GM18873 (cell line): ENCODE measurements around the gene GNL1.

Experiments
- ATAC-seq: cut with Tn5 transposase; IDR thresholded peaks from one replicate; pipeline ENCODE4 v1.9.1; 2021; ENCODE audit warnings: mild to moderate bottlenecking, moderate library complexity, moderate number of reproducible peaks; ENCODE audit not compliant: unreplicated experiment, low FRiP score

Gene GNL1

GRCh38 chr6:30570740-30571074, 14.4 kb upstream of the GNL1 start:
- peak; percentile 17 for ATAC-seq

- ATAC-seq = no peak
Observed at GRCh38 chr6:30570263-30570662, 14.0 kb upstream of the GNL1 start.

DNA sequence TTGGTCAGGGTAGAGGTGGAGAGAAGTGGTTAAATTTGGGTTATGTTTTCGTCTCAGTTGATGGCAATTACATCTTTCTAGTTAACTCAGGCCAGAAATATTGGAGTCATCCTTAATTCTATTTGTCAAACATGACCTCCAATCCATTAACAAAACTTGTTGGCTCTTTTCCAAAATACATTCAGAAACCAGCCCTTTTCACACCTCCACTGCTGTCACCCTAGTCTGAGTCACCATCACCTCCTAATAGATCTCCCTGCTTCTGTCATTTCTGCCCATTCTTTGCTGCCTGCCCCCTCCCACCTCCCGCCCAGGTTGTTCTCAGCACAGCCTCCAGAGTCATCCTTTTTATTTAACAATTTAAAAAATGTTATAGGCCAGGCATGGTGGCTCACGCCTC, 12.0 kb upstream of the GNL1 start:
- no peak for ATAC-seq

DNA sequence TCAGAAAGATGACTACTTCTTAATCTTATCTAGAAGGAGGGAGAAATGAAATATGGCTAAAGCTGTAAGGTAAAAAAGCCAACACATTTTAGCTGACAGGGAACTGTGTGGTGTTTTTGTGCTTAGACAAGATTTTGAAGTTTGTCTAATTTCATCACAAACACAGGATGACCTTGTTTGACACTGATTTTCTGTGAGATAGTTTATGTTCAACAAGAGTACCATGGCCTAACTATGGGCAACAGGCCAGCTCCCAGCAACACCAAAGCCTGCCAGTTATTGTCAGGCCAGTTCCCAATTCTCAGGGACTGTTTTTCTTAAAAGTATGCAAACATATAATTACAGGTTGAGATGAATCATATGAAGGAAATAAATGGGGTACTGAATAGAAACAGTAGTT, 9.5 kb upstream of the GNL1 start:
- ATAC-seq = no peak

DNA sequence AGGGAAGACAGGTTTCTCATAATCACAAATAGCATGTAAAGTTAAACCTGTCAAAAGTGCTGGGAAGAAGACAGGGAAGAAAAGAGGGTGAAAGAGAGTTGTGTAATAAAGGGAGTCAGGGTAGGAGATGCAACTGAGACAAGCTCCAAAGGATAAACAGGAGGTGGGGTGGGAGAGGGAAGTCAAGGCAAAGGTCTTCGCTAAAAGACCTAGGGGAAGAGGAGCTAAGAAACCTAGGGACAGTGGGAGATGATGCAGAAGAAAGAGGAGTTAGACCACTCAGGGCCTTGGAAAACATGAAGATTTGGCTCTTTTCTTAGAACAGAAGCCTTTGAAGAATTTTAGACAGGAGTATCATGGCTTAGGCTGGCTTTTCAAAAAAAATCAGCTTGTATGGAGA, 7.8 kb upstream of the GNL1 start:
- no peak for ATAC-seq

DNA sequence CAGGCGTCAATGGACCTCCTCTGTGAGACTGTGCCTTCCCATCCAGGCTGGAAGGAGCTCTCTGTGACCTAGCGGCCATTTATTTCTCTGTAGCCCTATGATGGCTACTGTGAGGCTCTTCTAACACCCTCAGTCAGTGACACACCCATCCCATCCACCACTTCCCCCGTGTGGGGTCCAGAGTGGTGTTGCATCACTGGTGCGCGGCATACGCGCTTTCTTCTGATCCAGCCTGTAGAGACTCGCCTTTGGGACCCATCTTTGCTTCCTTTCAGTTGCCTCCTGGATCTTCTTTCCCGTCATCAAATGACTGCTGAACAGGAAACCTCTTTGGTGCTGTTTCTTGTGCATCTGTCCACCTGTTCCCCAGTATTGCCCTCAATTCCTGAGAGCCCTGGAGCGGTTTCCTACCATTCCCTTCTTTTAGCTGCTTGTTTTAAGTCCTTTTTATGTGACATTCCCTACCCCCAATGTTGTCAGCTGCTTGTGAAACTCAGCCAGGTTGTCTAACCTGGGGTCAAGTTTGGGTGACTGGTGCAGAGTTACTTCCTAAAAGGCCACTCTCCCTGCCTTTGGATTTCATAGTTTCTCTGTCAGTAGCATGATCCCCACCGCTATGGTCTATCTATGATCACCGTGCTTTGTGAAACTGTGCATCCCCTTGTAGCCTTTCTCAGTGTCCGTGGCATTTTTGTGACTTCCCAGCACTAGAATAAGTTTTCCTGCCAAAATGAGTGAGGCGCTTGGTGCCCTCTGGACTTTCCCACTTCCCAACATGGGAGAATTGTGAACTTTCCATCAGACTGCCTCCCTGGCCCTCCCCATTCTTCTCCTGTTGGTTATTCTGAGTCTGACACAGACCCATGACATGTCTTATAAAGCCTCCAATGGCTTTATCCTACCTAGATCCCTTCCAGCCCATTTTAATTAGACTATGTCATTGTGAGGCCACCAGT, 6.5 kb upstream of the GNL1 start:
- no peak for ATAC-seq

- no peak for ATAC-seq
Observed at GRCh38 chr6:30560930-30561329, 4.6 kb upstream of the GNL1 start.

- no peak for ATAC-seq
Observed at GRCh38 chr6:30557683-30557981, 1.3 kb upstream of the GNL1 start.

GRCh38 chr6:30556906-30557682, 805 bp upstream of the GNL1 start, which contains the start of gene PRR3:
Gene PRR3 (plus strand): TSS chr6:30557295. CDS start chr6:30557345, 50 bp downstream.
- ATAC-seq = peak; percentile 46

DNA sequence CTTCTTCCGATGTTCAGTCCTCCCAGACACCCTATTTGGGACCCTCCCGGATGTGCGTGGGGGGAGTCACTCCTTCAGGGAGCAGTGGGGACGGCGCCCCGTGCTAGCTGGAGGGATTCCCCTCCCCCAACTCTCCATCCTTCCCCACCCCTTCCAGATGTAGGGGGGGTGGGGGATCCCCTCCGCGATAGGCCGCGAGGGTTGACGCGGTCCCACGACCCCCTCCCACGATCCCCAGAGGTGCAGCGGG, 548 bp downstream of the GNL1 start:
- peak; percentile 16 for ATAC-seq

DNA sequence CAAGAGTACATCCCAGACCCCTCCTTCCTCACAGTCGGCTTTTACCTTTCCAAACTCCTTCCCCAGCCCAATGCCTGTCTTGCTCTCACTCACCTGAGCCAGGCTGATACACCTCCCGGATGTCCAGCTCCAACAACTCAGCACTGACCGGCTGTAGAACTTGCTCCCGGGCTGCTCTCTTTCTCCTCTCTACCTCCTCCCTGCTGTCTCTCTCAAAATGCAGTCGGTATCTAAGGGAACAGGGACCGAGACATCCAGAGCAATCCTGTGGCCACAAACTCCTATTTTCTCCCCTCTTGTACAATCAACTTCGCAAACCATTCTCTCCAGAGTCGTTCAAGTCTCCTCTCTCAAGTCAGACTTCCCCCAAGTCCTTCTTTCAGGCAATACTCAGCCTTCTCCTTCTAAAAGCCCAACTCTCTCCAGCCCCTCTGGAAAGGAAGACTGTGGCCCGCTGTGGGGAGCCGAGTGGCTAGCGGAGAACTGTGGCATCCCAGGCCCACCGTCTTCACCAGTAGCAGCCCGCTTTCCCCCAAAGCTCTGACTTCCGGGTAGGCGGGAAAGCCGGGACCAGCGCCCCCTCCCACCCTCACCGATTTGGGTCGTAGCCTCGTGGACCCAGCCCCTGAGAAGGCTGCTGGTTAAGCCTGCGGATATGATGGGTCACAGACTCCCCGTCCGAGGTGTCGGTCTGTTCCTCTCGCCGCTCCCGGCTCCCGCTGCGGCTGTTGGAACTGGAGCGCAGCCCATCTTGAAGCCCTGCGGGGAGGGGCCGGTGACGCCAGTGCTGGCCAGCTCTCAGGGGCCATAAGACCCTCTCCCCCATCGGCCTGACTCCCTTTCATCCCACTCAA, 1.1 kb downstream of the GNL1 start:
- ATAC-seq = no peak

GRCh38 chr6:30554404-30554803, 1.9 kb downstream of the GNL1 start:
- no peak for ATAC-seq

GRCh38 chr6:30548375-30548774, 7.9 kb downstream of the GNL1 start:
- no peak for ATAC-seq

GRCh38 chr6:30547454-30547853, 8.8 kb downstream of the GNL1 start:
- no peak for ATAC-seq

DNA sequence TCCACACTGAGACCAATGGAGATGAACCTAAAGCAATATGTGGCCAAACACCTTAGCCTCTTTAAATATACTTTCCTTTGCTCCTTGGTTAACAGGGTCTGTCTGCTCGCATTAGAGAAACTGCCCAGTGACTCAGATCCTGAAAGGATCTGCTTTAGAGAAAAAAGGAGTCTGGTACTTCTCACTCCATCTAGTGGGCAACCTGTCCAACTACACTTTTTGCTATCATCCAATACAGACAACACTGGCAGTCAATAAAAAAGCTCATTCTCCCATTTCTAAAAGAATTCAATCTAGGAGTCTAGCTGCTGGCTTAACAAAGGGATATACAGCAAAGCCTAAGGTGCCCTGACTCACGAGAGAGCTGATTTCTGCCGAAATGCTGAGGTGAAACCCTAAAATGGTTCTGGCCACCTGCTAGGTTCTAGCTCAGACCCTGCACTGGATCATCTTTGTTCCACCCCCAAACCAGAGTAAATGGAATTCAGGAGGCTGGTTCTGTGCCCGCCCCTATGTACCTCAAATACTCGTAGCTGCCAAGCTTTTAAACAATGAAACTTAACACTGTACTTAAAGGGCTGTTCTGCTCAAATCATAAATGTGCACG, 11.5 kb downstream of the GNL1 start:
- ATAC-seq = no peak

GRCh38 chr6:30543821-30544220, 12.5 kb downstream of the GNL1 start:
- no peak for ATAC-seq

- ATAC-seq = no peak
Observed at GRCh38 chr6:30542915-30543314, 13.4 kb downstream of the GNL1 start.

GRCh38 chr6:30542404-30542725, 13.9 kb downstream of the GNL1 start:
- ATAC-seq = no peak

DNA sequence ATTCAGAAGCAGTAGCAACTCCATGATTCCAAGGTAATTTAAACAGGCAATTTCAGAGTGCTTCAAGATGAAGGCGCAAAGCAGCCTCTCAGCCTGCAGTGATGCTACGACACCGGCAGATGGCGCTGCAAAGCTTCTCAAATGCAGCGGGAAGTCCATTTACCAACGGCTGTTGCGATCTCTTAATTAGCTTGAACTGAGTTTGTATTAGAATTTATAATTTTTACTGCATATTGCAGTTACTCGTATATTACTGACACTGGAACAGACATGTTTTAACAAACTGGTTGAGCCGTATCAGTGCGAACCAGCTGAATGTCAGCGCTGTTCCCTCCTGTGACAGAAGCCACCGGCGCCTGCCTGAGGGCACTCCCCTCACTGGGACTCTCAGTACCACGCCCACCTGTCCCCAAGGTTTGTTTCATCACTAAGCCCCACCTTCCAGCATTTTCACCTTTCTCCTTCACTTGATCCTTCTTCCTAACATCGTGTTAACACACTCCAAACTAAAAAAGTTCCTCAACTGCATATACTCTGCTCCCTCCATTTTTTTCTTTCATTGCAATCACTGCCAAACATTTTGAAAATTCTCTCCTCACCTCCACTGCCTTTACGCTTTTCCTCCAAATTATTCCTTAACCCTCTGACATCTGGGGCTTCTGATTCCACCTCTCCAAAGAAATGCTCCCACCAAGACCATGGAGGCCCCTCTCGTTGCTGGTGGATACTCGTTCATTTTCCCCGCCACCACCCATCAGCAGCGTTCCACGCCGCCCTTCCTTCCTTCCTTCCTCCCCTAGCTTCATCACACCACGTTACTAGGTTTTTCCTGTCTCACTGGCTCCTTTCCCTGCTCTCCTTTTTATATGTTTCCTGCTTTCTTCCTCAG, 14.5 kb downstream of the GNL1 start:
- no peak for ATAC-seq

DNA sequence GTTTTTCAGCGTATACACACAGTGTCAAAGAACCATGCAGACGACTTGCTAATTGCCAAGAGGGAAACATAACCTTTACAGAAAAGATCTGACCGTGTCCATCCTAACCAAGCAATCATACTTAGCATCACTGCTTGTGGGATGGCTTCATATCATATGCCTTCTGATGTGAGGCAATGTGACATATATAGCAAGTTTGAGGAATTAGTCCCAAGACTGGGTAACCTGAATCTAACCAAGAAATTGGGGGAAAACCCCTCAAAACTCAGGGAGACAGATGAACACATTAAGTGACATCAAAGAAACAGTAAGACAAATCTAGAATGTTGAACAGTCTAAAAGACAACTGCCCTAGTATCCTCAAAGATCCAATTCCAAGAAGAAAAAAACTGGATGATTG, 18.4 kb downstream of the GNL1 start:
- no peak for ATAC-seq
